OCI-M2 (cell line): ENCODE results near the gene PPFIA3.
"Not testable (repeated sequence)": the region's sequence is repeated elsewhere in the genome, so short reads cannot be mapped to it uniquely, and the experiment has no call there.

Experiments
- DNase-seq: peaks from one replicate; lab custom pipeline; 2025; ENCODE audit not compliant: unreplicated experiment; lab: John Stamatoyannopoulos, UW

The PPFIA3 gene

GRCh38 chr19:49123285-49123684 is 3.9 kb downstream of the PPFIA3 start:
- DNase-seq = not testable (repeated sequence)

GRCh38 chr19:49125025-49125731 is 5.8 kb downstream of the PPFIA3 start:
- no peak for DNase-seq

DNA sequence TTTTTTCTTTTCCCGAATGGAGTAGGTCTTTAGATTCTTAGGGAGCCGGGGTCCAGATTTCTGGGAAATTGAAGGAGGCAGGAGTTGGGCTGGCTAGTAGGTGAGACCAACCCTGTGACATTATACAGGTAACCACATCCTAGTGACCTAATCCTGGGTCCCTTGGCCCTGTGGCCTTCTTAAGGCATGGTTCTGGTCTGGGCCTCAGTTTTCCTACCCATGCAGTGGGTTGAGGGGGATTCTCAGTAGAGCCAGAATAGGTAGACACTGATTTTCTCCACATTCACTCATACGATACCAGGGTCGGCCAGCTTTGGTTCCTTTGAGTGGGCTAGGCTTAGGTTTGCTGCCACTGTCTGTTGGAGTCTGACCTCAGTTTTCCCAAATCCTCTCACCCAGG is 7.2 kb downstream of the PPFIA3 start:
- DNase-seq = no peak

GRCh38 chr19:49127225-49127624 is 7.9 kb downstream of the PPFIA3 start:
- not testable (repeated sequence) for DNase-seq

GRCh38 chr19:49127674-49128544 is 8.6 kb downstream of the PPFIA3 start:
- peak; percentile 87 for DNase-seq

DNA sequence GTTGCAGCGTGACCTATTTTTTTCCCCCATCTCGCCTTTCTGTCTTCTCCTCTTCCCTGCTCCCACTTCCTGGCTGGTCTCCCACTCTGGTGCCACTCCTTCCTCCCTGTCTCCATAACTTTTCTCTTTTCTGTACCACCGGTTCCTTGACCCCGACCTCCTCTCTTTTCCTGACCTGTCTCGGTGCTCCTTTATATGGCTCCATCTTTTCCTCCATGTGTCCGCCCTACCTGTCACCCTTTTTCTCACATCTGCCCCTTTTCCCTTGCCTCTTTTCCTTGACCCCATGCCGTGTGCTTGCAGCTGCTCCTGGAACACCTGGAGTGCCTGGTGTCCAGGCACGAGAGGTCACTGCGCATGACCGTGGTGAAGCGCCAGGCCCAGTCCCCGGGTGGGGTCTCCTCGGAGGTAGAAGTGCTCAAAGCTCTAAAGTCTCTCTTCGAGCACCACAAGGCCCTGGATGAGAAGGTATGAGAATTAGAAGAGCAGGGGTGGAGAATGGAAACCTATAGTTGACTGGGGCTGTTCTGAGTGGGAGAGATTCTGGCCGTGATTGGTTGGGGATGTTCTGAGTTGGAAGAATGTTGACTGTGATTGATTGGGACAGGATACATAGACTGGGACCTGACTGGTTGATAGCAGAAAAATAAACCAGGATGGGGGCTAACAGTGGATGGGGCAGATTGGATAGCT is 9.3 kb downstream of the PPFIA3 start:
- no peak for DNase-seq

GRCh38 chr19:49129238-49129583 is 9.9 kb downstream of the PPFIA3 start:
- DNase-seq = peak; percentile 91

GRCh38 chr19:49130325-49130724 is 11.0 kb downstream of the PPFIA3 start:
- no peak for DNase-seq

GRCh38 chr19:49132974-49133609 is 13.7 kb downstream of the PPFIA3 start:
- DNase-seq = no peak

DNA sequence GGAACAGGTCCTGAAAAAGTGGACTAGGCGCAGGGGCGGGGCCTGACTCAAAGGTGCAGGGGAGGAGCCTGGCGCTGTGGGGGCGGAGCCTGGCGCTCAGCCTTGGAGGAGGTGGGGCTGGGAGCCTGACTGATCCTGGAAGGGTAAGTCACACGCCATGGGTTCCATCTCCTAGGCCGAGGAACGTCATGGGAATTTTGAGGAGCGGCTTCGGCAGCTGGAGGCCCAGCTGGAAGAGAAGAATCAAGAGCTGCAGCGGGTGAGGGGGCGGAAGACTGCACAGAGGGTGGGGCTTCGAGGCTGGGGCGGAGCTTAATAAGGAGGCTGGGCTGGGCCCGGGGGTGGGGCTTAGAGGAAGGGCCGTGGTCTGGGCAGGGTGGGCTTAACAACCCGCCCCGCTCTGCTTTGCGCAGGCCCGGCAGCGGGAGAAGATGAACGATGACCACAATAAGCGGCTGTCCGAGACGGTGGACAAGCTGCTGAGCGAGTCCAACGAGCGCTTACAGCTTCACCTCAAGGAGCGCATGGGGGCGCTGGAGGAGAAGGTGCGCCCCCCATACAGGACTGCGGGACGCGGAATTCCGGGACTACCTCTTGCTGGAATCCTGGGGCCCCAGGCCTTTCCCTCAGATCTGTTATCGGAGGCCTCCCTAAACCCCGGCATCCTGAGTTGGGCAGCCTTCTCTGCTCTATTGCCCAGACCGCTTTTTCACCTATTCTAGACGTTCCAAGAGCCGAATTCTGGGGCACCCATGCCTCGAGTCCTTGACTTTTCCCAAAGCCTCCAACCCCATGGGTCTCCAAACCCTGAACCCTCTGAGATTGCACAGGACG is 14.5 kb downstream of the PPFIA3 start:
- no peak for DNase-seq

DNA sequence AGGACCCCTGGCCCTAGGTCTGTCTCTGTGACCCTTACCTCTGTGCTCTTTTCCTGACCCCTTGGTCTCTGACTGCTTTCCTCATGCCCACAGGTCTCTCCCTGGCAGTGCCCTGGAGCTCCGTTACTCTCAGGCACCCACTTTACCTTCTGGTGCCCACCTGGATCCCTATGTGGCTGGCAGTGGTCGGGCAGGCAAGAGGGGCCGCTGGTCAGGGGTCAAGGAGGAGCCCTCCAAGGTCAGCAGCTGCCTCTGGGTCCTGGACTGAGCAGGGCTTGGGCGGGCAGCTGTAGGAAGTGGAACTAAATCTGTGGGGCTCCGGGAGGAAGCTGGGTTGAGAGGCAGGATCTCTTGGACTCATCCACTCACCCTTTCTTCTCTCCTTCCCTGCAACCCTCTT is 16.3 kb downstream of the PPFIA3 start:
- no peak for DNase-seq

- DNase-seq = no peak
Observed at GRCh38 chr19:49136771-49137171, 17.4 kb downstream of the PPFIA3 start.

DNA sequence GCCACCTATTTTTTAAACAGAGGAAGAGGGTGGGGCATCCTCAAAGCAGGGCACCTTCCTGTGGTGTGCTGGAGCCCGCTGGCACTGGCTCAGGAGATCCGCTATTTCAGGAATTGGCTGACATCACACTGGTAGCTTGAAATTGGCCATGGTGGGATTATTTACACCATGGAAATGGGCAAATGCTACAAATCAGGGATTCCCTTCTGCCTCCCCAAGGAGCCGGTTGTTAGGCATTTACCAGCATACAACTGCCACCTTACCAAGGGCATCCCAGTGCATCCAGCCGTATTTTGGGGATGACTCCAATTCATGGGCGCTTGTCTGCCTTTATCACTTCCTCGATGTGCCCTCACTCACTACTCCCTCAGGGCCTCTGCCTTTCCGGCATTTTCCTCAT is 21.6 kb downstream of the PPFIA3 start:
- DNase-seq = no peak

DNA sequence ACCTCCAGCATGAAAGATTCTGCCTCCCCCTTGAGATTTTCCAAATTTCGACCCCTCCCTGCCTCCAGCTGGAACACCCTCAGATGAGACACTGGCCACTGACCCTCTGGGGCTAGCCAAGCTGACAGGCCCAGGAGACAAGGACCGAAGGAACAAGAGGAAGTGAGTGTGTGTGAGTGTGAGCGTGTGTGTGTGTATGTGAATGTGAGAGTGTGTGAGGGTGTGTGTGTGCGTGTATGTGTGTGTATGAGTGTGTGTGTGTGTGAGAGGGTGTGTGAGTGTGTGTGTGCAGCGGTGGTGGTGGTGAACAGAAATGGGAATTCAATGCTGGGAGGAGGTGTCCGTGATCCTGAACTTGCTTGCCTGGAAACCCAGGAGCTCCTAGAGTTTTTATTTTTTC is 22.0 kb downstream of the PPFIA3 start:
- DNase-seq = no peak

DNA sequence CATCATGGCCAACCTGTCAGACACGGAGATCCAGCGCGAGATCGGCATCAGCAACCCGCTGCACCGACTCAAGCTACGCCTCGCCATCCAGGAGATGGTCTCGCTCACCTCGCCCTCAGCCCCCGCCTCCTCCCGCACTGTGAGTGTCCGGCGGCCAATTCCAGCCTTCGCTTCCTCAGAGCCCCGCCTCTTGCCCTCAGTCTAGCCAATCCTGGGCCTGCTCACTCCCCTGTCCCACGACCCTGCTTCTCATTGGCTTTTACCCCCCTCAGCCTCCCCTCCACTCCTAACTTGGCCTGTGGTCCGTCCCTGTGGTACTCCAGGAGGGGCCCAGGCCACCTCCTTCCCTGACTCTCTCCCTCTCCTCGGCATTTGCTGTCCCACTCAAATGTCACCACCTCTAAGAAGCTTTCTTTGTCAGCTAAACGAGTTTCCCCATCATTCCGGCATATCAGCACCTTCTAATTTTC is 23.6 kb downstream of the PPFIA3 start:
- no peak for DNase-seq

DNA sequence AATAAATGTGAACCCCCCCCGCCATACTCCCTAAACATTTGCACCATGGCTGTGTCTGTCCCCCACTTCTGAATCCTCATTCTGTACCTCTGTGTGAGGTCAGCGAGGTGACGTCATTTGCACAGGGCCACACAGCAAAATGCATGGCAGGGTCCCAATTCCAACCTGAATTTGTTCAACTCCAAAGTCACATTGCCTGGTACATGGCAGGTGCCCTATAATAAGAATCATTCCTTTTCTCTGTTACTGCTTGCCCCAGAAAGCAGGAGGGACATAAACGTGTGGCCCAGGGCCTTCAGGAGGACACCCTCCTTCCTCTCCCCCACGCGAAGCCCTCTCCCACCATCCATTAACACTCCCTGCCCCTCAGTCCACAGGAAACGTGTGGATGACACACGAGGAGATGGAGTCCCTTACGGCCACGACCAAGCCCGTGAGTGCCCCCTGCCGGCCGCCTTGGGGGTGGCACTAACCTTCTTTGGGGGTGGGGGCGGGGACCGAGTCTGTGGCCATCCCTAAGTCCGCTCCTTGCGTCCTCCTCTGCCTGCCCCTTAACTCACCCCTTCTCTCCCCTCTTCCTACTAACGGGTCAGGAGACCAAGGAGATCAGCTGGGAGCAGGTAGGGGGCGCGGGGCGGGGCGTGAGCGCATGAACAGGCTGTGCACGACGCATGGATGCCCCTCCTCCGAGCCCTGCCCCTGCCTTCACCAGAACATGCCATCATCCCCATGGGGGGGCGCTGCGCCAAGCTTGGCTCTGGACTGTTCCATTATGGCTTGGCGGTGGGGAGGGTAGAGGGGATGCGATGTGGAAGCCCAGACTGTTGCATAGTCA is 26.4 kb downstream of the PPFIA3 start:
- DNase-seq = no peak

GRCh38 chr19:49146408-49146770 is 27.0 kb downstream of the PPFIA3 start:
- DNase-seq = not testable (repeated sequence)

- no peak for DNase-seq
Observed at GRCh38 chr19:49148044-49148682, 28.8 kb downstream of the PPFIA3 start.
